OCI-M2 (cell line): Measurements from ENCODE around the gene ABHD8.
"Not testable (repeated sequence)": the region's sequence is repeated elsewhere in the genome, so short reads cannot be mapped to it uniquely, and the experiment has no call there.

Experiments used
- DNase-seq: peaks from one replicate; lab custom pipeline; 2025; ENCODE audit not compliant: unreplicated experiment; lab: John Stamatoyannopoulos, UW

ABHD8 gene

GRCh38 chr19:17302391-17303166 is 646 bp downstream of the ABHD8 start:
- DNase-seq: no peak

- DNase-seq: no peak
Observed at GRCh38 chr19:17300992-17301619, 2.1 kb downstream of the ABHD8 start.

- no peak for DNase-seq
Observed at GRCh38 chr19:17296976-17297375, 6.2 kb downstream of the ABHD8 start.

- DNase-seq: no peak
Observed at GRCh38 chr19:17296273-17296672, 7.0 kb downstream of the ABHD8 start.

- not testable (repeated sequence) for DNase-seq
Observed at GRCh38 chr19:17295551-17295950, 7.7 kb downstream of the ABHD8 start.

GRCh38 chr19:17294051-17294891 is 9.0 kb downstream of the ABHD8 start:
- DNase-seq: no peak

- DNase-seq: no peak
Observed at GRCh38 chr19:17293605-17294004, 9.6 kb downstream of the ABHD8 start.

GRCh38 chr19:17292301-17293074 is 10.7 kb downstream of the ABHD8 start:
- peak; percentile 53 for DNase-seq

GRCh38 chr19:17289489-17289888 is 13.7 kb downstream of the ABHD8 start:
- no peak for DNase-seq

GRCh38 chr19:17286752-17287151 is 16.5 kb downstream of the ABHD8 start:
- DNase-seq: no peak

GRCh38 chr19:17286263-17286662 is 17.0 kb downstream of the ABHD8 start:
- no peak for DNase-seq

- DNase-seq: no peak
Observed at GRCh38 chr19:17285415-17286135, 17.6 kb downstream of the ABHD8 start.

- no peak for DNase-seq
Observed at GRCh38 chr19:17283504-17283996, 19.7 kb downstream of the ABHD8 start.

GRCh38 chr19:17282488-17283125 is 20.6 kb downstream of the ABHD8 start:
- DNase-seq: peak; percentile 19

- peak; percentile 77 for DNase-seq
Observed at GRCh38 chr19:17281391-17282304, 21.6 kb downstream of the ABHD8 start, which contains the start of gene ANKLE1. TSS of gene ANKLE1 (plus strand) at chr19:17281901. CDS start at chr19:17281921, 20 bp downstream.

- DNase-seq: no peak
Observed at GRCh38 chr19:17279436-17279835, 23.8 kb downstream of the ABHD8 start.

GRCh38 chr19:17275441-17276175 is 27.6 kb downstream of the ABHD8 start:
- no peak for DNase-seq

- not testable (repeated sequence) for DNase-seq
Observed at GRCh38 chr19:17274892-17275291, 28.3 kb downstream of the ABHD8 start.
